Measurements from ENCODE around the gene WNT6. TPM values are rescaled to one million over a fixed set of nuclear protein-coding genes. Genes with fewer than 3 reads are reported as not detected.

Gene WNT6
- total RNA-seq, 2 experiments from 2014 or later, result not detected

DNA sequence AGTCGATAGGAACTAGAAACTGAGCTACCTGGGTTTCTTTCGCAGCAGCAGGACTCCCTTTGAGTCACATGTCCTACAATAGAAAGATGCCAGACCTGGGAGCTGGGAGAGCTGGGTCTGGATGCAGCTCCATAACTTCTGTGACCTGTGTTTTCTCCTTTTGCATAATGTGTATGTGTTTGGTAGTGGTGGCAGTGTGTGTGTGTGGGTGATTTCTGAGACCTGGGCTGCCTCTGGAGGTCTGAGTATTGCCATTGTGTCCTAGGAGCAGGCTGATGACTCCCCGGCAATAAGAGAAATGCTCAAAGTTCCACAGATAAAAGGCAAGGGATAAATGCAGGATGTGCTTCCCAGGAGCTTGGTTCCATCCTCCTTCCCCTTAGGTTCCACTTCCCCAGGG, 27.5 kb downstream of the WNT6 start:
- Mint-ChIP-seq H3K27me3 (peaks cover 64% of the 10 kb centered on the region), H3K9me3 (ENCODE audit: low read depth) (no peaks in the 10 kb centered on the region), H3K4me3 (no peak overlapping the region), H3K36me3 (no peaks in the 10 kb centered on the region), H3K4me1 (peaks cover 3% of the 10 kb centered on the region), H3K27ac (no peak overlapping the region)
- no peak for DNase-seq
- ATAC-seq, result no peak
- CTCF ChIA-PET, result interaction anchor here (1.0 to 22.1 kb wide), 7 partner anchors 10 to 407 kb away, joined by 3 to 735 read pairs (median 4); no protein-coding TSS in a partner anchor

- Mint-ChIP-seq H3K36me3 (no peaks in the 10 kb centered on the region), H3K9me3 (ENCODE audit: low read depth) (no peaks in the 10 kb centered on the region), H3K4me3 (no peak overlapping the region), H3K27me3 (peaks cover 58% of the 10 kb centered on the region), H3K4me1 (peaks cover 8% of the 10 kb centered on the region), H3K27ac (no peak overlapping the region)
- no peak for DNase-seq
- CTCF ChIA-PET, result interaction anchor here (1.0 to 22.1 kb wide), 7 partner anchors 9 to 406 kb away, joined by 3 to 735 read pairs (median 4); no protein-coding TSS in a partner anchor
- ATAC-seq, result no peak
Observed at GRCh38 chr2:218888341-218888740, 28.7 kb downstream of the WNT6 start.

- H3K36me3 Mint-ChIP-seq, result no peaks in the 10 kb centered on the region
- peaks cover 22% of the 10 kb centered on the region for H3K4me1 Mint-ChIP-seq
- no peaks in the 10 kb centered on the region for H3K9me3 Mint-ChIP-seq (ENCODE audit: low read depth)
- DNase-seq (no peak), ATAC-seq (no peak)
- H3K4me3 Mint-ChIP-seq, result no peak overlapping the region
- peaks cover 61% of the 10 kb centered on the region for H3K27me3 Mint-ChIP-seq
- no peak overlapping the region for H3K27ac Mint-ChIP-seq
- CTCF ChIA-PET, result interaction anchor here (1.0 to 22.1 kb wide), 4 partner anchors 7 to 14 kb away, joined by 3 to 735 read pairs (median 400); partner anchors contain the start of gene WNT10A
Observed at GRCh38 chr2:218889937-218890336, 30.3 kb downstream of the WNT6 start.

DNA sequence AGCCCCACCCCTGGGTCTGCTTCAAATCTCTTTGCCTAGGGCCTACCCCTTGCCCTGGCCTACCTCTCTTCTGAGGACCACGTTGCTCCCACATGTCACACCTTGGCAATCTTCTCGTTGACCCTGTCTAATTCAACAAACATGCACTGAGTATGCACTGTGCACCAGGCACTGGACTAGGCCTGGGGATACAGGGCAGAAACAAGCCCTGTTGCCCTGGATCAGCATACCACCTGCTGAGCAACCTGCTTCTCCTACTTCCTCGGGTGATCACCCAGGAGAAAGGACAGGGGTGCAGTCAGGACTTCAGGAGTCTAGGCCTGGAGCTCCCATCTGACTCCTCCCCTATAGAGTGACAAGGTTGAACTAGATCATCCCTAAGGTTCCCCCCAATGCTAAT, 30.8 kb downstream of the WNT6 start:
- no peaks in the 10 kb centered on the region for H3K36me3 Mint-ChIP-seq
- no peak overlapping the region for H3K4me3 Mint-ChIP-seq
- H3K27me3 Mint-ChIP-seq, result peaks cover 61% of the 10 kb centered on the region
- H3K9me3 Mint-ChIP-seq (ENCODE audit: low read depth), result no peaks in the 10 kb centered on the region
- CTCF ChIA-PET, result interaction anchor here (1.1 to 22.1 kb wide), 3 partner anchors 7 to 11 kb away, joined by 3 to 735 read pairs (median 735); partner anchors contain the start of gene WNT10A
- peaks cover 23% of the 10 kb centered on the region for H3K4me1 Mint-ChIP-seq
- ATAC-seq, result no peak
- no peak overlapping the region for H3K27ac Mint-ChIP-seq
- no peak for DNase-seq

GRCh38 chr2:218891275-218892135, 31.9 kb downstream of the WNT6 start:
- Mint-ChIP-seq H3K4me1 (peaks cover 34% of the 10 kb centered on the region), H3K36me3 (no peaks in the 10 kb centered on the region), H3K27ac (no peak overlapping the region), H3K27me3 (peaks cover 64% of the 10 kb centered on the region), H3K9me3 (ENCODE audit: low read depth) (no peaks in the 10 kb centered on the region), H3K4me3 (no peak overlapping the region)
- no peak for DNase-seq
- CTCF ChIA-PET, result interaction anchor here (1.1 to 15.0 kb wide), 3 partner anchors 8 to 111 kb away, joined by 3 to 735 read pairs (median 3); partner anchors contain the start of gene WNT10A
- ATAC-seq, result no peak

GRCh38 chr2:218892693-218893348, 33.2 kb downstream of the WNT6 start:
- CTCF ChIA-PET, result interaction anchor here (0.8 to 15.0 kb wide), 7 partner anchors 14 to 402 kb away, joined by 3 to 735 read pairs (median 3); partner anchors contain the start of gene WNT10A
- H3K27ac Mint-ChIP-seq, result peak overlapping the region; percentile 76
- DNase-seq (peak; percentile 86), ATAC-seq (peak; percentile 70)
- no peaks in the 10 kb centered on the region for H3K36me3 Mint-ChIP-seq
- H3K4me1 Mint-ChIP-seq, result peaks cover 39% of the 10 kb centered on the region
- H3K9me3 Mint-ChIP-seq (ENCODE audit: low read depth), result no peaks in the 10 kb centered on the region
- H3K27me3 Mint-ChIP-seq, result peaks cover 62% of the 10 kb centered on the region
- peak overlapping the region; percentile 51 for H3K4me3 Mint-ChIP-seq

DNA sequence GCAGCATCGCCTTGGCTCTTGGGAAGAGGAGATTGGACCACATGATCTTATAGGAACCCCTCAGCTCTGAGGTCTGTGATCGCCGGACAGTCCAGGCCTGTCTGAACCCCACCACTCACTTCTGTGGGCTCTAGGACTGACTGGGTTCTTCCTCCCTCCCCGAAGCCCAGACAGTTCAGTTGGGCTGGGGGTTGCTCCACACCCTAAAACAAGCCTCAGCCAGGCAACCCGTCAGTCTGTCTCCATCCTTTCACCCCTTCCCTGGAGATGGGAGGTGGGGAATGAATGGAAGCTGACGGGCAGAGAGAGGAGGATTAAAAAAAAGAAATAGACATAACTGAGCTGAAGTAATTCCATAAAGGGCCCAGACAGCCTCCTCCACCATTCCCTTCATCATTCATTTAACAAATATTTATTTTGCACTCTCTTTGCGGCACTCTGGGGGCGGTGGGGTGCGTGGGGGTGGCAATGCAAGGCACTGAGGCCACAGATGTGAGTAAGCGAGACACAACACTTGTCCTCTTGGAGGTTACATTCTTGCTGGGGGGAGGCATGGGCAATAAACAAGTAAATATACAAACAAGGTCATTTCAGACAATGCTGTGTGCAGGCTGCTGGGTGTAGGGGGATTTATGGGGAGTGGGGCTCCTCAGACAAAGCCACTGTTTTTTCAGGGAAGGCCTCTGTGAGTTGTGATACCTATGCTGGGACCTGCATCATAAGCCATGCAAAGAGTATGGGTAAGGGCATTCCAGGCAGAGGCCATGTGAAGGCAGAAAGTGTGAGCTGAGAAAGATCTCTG, 33.9 kb downstream of the WNT6 start:
- no peaks in the 10 kb centered on the region for H3K9me3 Mint-ChIP-seq (ENCODE audit: low read depth)
- peak overlapping the region; percentile 76 for H3K27ac Mint-ChIP-seq
- ATAC-seq, result no peak
- H3K4me1 Mint-ChIP-seq, result peaks cover 44% of the 10 kb centered on the region
- no peak for DNase-seq
- peaks cover 63% of the 10 kb centered on the region for H3K27me3 Mint-ChIP-seq
- H3K36me3 Mint-ChIP-seq, result no peaks in the 10 kb centered on the region
- H3K4me3 Mint-ChIP-seq, result peak overlapping the region; percentile 51
- CTCF ChIA-PET, result interaction anchor here (0.8 to 15.0 kb wide), 6 partner anchors 13 to 401 kb away, joined by 3 to 735 read pairs (median 4); partner anchors contain the start of gene WNT10A

GRCh38 chr2:218894151-218894879, 34.7 kb downstream of the WNT6 start:
- CTCF ChIA-PET, result interaction anchor here (1.0 to 15.0 kb wide), 3 partner anchors 13 to 47 kb away, joined by 3 to 735 read pairs (median 6); partner anchors contain the start of gene WNT10A
- peaks cover 64% of the 10 kb centered on the region for H3K27me3 Mint-ChIP-seq
- peaks cover 46% of the 10 kb centered on the region for H3K4me1 Mint-ChIP-seq
- no peak overlapping the region for H3K27ac Mint-ChIP-seq
- H3K36me3 Mint-ChIP-seq, result no peaks in the 10 kb centered on the region
- H3K9me3 Mint-ChIP-seq (ENCODE audit: low read depth), result no peaks in the 10 kb centered on the region
- no peak overlapping the region for H3K4me3 Mint-ChIP-seq
- no peak for ATAC-seq
- DNase-seq, result peak; percentile 37

GRCh38 chr2:218894880-218895157, 35.2 kb downstream of the WNT6 start:
- H3K4me1 Mint-ChIP-seq, result peaks cover 46% of the 10 kb centered on the region
- ATAC-seq (no peak), DNase-seq (no peak)
- no peak overlapping the region for H3K27ac Mint-ChIP-seq
- peaks cover 63% of the 10 kb centered on the region for H3K27me3 Mint-ChIP-seq
- H3K36me3 Mint-ChIP-seq, result no peaks in the 10 kb centered on the region
- H3K9me3 Mint-ChIP-seq (ENCODE audit: low read depth), result no peaks in the 10 kb centered on the region
- H3K4me3 Mint-ChIP-seq, result no peak overlapping the region
- CTCF ChIA-PET, result interaction anchor here (15.0 kb wide), 1 partner anchor 16 kb away, joined by 735 read pairs; the partner anchor contains the start of gene WNT10A

- H3K9me3 Mint-ChIP-seq (ENCODE audit: low read depth), result no peaks in the 10 kb centered on the region
- no peak for ATAC-seq
- CTCF ChIA-PET, result interaction anchor here (0.6 to 15.0 kb wide), 5 partner anchors 15 to 400 kb away, joined by 3 to 735 read pairs (median 3); partner anchors contain the start of genes WNT10A and WNT6
- no peak overlapping the region for H3K27ac Mint-ChIP-seq
- peaks cover 64% of the 10 kb centered on the region for H3K27me3 Mint-ChIP-seq
- peaks cover 46% of the 10 kb centered on the region for H3K4me1 Mint-ChIP-seq
- no peaks in the 10 kb centered on the region for H3K36me3 Mint-ChIP-seq
- no peak for DNase-seq
- no peak overlapping the region for H3K4me3 Mint-ChIP-seq
Observed at GRCh38 chr2:218895326-218895725, 35.7 kb downstream of the WNT6 start.

DNA sequence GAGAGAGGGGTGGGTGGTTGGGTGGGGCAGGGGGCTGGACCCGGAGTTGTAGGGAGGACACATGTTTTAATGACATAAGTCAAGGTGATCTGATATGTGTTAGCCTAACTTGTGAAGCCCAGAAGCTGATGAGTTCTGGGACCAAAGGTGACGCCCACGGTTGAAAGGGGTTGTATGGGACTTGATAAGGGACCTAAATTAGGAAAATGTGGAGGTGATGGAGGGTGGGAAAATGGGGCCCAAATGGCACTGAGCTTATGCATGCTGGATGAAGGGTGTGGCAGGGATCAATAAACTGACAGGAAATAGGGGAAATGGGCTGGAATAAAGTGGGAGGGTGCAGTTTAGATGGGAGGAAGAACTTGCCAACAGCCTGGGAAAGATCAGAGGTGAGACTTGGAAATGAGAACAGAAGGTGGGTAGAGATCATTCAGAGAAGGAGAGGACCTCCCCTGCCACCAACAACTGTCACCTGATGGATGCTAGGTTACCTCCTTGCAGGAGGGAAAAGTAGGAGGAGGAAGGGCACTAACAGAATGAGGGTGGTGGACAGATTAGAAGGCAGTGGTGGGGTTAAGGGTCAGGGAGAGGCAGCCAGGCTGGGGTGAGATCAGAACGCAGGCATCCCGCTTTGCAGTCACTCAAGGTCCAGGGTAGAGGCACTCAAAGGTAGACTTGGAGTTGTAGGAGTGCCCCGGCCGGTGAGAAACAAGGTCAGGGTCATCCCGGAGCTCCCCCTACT, 36.3 kb downstream of the WNT6 start:
- no peak for DNase-seq
- no peak overlapping the region for H3K4me3 Mint-ChIP-seq
- peaks cover 46% of the 10 kb centered on the region for H3K4me1 Mint-ChIP-seq
- no peak overlapping the region for H3K27ac Mint-ChIP-seq
- H3K36me3 Mint-ChIP-seq, result no peaks in the 10 kb centered on the region
- no peaks in the 10 kb centered on the region for H3K9me3 Mint-ChIP-seq (ENCODE audit: low read depth)
- no peak for ATAC-seq
- CTCF ChIA-PET, result interaction anchor here (0.6 to 15.0 kb wide), 8 partner anchors 15 to 399 kb away, joined by 3 to 735 read pairs (median 4); partner anchors contain the start of genes WNT10A and WNT6
- peaks cover 65% of the 10 kb centered on the region for H3K27me3 Mint-ChIP-seq

Data from activated CD8-positive, alpha-beta memory T cell treated with anti-CD3 and anti-CD28 coated beads, Interleukin-2, amount 10 ng/mL, durations not matched to agents 7 days and 5 days (primary cell).